Measurements from ENCODE around the gene ZSWIM4.

DNA sequence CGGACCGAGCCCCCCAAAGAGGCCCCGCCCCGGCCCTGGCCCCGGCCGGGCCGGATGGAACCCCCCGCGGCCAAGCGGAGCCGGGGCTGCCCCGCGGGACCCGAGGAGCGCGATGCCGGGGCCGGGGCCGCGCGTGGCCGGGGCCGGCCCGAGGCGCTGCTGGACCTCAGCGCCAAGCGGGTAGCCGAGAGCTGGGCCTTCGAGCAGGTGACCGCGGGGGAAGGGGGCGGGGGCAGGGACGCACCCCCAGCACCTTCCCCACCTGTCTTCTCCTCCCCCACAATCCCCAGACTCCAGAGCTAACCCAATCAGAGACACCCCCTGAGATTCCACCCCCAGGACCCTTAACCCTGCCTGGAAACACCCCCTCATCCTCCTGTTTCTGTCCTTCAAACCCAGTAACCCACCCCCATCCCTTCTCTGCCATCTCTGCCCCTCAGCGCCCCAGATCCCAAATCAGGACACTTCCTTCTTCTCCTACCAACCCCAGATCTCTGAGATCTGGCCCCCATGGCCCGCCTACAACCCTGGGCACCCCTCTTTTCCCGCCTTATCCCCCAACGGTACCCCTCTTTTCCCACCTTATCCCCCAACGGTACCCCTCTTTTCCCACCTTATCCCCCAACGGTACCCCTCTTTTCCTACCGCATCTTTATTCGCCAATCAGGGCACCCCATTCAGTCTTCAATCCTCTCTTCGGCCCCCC lies 505 bp downstream of the ZSWIM4 start:
- TF ChIP-seq, protein P1, sequence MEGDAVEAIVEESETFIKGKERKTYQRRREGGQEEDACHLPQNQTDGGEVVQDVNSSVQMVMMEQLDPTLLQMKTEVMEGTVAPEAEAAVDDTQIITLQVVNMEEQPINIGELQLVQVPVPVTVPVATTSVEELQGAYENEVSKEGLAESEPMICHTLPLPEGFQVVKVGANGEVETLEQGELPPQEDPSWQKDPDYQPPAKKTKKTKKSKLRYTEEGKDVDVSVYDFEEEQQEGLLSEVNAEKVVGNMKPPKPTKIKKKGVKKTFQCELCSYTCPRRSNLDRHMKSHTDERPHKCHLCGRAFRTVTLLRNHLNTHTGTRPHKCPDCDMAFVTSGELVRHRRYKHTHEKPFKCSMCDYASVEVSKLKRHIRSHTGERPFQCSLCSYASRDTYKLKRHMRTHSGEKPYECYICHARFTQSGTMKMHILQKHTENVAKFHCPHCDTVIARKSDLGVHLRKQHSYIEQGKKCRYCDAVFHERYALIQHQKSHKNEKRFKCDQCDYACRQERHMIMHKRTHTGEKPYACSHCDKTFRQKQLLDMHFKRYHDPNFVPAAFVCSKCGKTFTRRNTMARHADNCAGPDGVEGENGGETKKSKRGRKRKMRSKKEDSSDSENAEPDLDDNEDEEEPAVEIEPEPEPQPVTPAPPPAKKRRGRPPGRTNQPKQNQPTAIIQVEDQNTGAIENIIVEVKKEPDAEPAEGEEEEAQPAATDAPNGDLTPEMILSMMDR (IDR thresholded peaks at IDR 0.05): no peak
- no peak for TF ChIP-seq POLR2A (IDR thresholded peaks at IDR 0.05)
